ENCODE measurements around the gene PIP5KL1.

PIP5KL1 gene

DNA sequence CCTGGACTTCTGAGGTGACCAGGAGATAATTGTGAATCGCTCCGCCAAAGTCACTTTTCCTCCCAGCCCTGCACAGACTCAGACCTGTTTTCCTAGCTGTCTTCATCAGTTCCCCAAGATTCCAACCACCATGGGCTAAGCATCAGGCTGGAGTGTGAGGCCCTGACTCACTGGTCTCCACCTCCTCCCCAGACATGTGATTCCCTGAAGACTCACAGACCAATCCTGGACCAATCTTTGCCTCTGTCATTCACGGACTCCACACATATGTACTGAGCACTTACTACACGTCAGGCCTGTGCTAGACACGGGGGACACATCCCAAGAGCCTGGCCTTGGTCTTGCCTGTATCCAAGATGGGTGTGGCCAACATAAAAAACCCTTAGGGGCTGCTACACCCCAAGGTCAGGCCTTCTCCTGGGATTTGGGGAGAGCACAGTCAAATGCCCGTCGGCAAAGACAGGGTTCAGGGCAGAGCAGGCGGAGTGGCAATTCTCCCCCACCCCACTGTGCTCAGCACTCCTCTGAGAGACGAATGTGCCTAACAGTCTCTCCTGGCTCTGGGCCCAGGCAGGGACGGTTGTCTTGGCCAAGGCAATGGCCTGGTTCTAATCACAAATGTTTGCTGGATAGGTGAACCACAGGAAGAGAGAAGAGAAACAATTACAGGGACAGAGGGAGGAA, 38.3 kb upstream of the PIP5KL1 start:
- in situ Hi-C loops (cut with MboI; ENCODE audit: low sequenced_read_pairs), result no loop called here

DNA sequence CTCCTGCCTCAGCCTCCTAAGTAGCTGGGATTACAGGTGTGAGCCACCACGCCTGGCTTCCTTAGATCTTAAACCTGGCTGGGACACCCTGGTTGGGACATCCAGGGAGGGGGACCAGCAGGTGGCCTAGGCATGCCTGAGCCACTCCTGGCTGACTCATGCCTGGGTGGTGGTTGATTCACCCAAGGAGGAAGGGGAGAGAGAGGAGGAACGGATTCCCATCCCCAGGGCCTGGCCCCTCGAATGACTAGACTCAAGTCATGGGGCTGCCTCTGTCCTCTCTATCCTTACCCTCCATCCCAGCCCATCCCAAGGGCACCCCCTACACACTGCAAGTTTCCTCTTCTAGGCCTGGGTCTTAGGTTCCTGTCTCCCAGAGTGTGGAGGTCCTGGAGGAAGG, 37.5 kb upstream of the PIP5KL1 start:
- in situ Hi-C loops (cut with MboI; ENCODE audit: low sequenced_read_pairs), result no loop called here

DNA sequence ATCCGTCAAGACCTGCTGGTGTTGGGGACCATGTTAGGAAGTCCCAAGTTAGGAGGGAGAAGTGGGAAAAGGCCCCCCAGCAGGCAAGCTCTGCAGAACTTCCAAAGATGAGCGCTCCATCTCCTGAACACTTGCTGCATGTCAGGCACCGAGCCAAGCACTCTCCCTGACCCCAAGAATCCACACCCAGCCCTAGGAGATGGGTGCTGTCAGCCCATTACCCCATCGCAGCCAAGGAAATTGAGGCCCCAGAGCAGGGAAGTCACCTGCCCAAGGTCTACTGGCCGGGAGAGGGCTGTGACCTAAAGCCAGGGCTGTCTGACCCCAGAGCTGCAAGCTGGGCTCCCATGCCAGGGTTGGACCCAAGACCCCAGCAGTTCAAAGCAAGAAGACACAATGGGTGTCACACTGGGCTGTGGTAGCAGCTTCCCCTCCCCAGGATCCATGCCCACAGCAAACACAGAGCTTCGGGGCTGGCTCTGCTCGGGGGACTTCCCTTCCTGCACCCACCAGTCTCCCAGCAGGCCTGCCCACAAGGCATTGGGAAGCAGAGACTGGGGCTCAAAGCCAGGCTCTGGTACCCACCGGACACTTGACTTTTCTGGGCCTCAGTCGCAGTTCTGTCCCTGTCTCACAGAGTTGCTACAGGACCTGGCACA, 36.7 kb upstream of the PIP5KL1 start:
- in situ Hi-C loops (cut with MboI; ENCODE audit: low sequenced_read_pairs), result no loop called here

DNA sequence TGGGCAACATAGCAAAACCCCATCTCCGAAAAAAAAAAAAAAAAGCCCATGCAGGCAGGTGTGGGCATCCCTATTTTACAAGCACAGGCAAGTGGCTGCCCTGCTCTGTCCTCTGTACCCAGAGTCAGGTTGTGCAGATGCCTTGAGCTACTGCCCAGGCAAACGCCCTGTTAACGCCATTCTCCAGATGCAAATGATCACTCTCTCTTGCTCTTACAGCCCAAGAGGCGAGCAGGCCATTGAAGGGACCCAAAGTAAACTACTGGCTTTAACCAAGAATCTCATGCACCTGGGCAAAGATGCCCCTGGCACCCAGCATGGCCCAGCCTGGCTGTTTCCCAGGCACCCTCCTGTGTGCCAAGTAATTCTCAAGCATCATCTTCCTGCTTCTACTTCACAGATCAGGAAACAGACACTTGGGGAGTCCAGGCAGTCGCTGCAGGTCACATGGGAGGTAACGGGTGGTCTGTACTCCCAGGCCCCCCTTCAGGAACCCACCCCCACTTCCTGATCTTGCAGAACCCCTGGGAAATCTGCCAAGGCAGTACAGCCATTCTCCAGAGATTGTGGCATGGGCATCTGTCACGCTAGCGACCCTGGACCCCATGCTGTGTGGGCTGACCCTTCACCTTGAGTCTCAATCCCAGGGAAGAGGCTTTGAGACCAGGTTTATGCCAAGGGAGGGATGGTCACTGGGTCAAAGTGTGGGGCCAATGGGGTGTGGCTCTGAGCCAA, 36.0 kb upstream of the PIP5KL1 start:
- in situ Hi-C loops (cut with MboI; ENCODE audit: low sequenced_read_pairs), result no loop called here

DNA sequence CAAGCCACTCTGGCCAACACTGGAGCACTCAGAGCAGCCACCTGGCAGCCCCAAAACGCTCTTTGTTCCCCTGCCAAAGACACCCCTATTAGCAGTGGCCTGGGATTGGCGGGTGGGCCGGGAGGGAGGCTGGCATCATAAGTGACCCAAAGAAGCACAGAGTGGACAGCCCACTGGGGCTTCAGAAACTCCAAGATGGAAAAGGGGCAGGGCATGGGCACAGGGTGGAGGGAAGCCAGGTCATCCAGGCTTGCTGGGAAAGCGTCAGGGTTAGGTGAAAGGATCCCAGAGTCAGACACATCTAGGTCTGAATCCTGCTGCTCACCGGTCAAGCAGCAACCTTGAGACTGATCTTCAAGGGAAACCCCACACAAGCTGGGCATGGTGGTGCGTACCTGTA, 35.4 kb upstream of the PIP5KL1 start:
- in situ Hi-C loops (cut with MboI; ENCODE audit: low sequenced_read_pairs), result no loop called here

DNA sequence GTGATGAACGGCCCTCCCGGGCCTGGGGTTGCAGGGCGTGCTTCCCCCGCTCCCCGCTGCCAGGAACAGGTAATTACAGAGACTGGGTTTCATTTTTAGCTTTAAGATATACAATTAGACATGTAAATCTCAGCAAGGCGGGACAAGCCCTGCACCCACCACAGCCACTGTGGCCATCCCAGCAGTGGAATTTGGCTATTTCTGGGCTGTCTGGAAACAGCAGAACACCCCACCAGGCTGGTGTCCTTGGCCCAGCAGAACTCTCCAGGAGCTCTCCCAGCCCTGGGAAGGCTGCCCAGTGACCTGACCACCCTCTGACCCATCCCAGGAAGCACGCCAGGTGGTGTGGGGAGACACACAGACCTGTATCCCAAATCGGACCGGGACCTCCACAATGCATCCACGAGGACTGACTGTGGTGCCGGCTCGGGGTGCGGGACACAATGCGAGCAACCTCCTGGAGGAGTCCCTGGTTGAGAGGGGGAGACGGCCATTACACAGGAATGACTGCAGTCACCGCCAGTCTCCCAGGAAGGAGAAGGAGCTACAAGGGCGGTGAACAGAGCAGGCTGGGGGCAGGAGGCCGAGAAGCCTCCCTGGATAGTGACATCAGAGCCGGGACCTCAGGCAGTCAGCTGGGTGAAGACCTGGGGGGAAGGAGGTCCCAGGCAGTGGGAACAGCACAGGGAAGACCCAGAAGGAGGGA, 32.9 kb upstream of the PIP5KL1 start:
- in situ Hi-C loops (cut with MboI; ENCODE audit: low sequenced_read_pairs), result no loop called here

DNA sequence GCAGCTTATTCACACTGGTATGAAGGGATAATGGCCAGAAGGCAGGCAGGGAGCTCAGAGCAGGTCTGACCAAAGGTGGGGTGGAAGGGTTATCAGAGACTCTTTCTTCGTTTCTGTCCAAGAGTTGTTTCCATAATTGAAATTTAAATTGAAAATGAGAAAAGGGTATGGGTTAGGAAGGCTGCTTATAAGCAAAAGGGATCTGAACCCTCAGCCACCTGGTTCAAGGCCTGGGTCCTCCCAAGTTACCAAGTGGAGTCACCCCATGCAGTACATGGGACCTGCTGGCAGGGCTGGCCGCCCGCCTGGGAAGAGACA, 32.4 kb upstream of the PIP5KL1 start:
- in situ Hi-C loops (cut with MboI; ENCODE audit: low sequenced_read_pairs), result no loop called here

DNA sequence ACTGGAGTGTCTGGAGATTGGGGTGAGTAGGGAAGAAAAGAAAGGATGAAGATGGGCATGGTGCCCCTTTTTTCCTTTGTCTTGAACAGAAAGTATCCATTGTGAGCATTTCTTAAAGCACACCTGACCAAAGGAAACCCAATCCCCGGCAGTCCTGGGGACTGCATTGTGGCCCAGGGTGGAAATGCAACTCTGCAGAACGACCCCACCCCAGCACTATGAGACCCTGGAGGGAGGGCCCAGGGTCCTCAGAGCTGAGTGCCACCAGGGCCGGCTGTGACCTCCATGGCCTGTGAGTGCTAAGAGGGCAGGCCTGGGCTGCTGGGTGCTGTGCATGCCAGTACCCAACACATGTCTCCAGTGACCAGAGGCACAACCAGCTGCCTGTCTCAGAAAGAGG, 31.7 kb upstream of the PIP5KL1 start:
- in situ Hi-C loops (cut with MboI; ENCODE audit: low sequenced_read_pairs), result no loop called here

DNA sequence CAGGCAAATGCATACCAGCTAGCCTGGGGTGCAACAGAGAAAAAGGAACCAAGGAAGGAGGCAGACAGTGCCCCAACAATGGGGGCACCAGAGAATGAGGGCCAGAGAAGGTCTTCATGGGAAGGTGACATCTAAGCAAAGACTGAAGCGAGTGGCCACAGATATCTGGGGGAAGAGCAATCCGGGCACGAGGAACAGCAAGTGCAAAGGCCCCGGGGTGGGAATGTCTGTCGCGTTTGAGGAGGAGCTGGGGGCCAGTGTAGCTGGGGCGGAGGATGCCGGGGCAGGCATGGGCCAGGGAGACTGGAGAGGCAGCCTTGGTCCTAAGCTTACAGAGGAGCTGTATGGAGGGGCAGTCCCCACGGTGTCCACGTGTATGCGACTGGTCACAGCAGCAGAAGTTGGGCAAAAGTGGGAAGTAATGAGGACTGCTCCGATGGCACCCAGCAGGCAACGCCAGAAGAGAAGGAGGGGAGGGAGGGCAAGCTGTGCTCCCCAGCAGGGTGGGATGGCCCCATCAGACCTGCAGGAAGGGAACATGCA, 31.1 kb upstream of the PIP5KL1 start:
- in situ Hi-C loops (cut with MboI; ENCODE audit: low sequenced_read_pairs), result no loop called here

DNA sequence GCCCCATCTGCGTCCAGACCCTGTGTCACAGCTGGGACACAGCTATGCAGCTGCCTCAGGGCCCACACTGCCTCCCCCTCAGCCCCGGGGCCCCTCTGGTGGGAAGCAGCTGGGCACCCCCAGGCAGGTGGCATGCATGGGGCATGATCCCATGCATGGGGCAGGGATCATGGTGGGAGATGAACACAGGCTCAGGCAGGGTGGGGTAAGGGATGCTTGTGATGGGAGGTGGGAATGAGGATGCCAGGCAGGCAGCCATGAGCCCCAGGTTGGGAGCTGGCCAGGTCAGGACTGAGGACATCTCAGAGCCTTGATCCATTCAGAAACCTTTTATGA, 30.5 kb upstream of the PIP5KL1 start:
- in situ Hi-C loops (cut with MboI; ENCODE audit: low sequenced_read_pairs), result no loop called here

DNA sequence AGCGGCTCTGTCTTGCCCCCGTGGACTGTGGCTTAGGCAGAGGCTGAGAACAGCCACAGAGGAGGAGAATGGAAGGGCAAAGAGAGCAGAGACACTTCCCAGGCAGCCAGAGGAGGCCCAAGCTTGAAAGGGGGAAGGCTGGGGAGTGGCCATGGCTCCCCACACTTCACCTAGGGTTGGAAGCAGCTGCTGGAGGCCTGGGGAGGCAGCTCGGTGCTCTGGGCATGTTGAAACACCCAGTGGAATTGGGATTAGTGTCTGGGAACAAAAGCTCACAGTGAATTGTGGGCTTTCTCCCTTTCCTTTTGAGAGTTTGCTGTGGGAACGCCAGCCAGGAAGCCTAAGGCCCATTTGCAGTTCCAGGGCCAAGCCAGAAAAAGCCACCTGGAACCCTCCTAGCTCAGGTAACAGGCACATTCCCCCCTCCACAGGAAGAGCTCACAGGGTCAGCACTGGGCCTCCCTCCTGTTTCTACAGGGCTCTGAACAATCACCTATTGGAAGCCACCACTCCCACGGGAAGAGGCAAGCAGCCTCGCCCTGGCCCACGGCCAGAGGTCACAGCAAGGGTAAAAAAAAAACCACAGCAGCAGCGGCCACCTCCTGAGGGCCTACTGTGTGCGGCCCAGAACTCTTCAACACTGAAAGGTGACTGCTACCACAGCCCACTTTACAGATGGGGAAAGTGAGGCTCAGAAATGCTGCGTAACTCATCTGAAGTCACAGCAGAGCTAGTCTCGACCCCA, 30.0 kb upstream of the PIP5KL1 start:
- in situ Hi-C loops (cut with MboI; ENCODE audit: low sequenced_read_pairs), result no loop called here

DNA sequence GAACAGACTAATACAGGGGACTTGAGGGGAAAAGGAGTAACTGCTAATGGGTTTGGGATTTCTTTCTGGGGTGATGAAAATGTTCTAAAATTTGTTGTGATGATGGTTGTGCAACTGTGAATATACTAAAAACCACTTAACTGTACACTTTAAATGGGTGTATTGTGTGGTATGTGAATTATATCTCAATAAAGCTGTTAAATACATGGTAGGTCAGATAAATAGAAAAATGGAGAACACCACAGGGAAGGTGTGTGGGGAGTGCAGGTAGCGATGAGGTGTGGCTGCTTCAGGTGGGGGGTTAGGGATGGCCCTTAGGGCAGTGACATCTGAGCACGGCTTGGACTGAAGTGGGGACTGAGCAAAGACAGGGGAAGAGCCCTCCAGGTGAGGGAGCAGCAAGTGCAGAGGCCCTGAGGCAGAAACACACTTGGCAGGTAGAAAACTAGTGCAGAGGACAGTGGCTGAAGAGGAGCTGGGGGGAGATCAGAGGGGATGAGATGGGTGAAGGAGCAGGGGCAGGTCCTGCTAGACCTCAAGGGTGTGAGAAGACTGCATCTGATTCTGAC, 29.3 kb upstream of the PIP5KL1 start:
- in situ Hi-C loops (cut with MboI; ENCODE audit: low sequenced_read_pairs), result loop anchor here (5.0 kb wide), 1 partner anchor 72 kb away; no protein-coding TSS in a partner anchor

DNA sequence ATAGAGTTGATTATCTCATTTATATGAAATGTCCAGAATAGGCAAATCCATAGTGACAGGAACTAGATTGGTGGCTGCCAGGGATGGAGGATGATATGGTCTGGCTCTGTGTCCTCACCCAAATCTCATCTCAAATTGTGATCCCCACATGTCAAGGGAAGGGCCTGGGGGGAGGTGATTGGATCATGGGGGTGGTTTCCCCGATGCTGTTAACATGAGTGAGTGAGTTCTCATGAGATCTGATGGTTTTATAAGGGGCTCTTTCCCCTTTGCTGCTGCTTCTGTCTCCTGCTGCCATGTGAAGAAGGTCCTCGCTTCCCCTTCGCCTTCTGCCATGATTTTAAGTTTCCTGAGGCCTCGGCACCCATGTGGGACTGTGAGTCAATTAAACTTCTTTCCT, 28.8 kb upstream of the PIP5KL1 start:
- in situ Hi-C loops (cut with MboI; ENCODE audit: low sequenced_read_pairs), result loop anchor here (5.0 kb wide), 1 partner anchor 73 kb away; no protein-coding TSS in a partner anchor

DNA sequence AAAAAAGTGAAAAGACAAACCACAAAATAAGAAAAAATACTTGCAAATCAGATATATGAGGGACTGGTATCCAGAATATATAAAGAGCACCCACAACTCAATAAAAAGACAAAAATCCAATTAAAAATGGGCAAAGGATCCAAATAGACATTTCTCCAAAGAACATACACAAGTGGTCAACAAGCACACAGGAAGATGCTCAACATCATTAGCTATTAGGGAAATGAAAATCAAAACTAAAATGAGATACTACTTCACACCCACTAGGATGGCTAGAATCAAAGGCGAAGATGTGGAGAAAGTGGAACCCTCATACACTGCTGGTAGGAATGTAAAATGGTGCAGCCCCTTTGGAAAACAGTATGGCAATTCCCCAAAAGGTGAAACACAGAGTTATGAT, 28.2 kb upstream of the PIP5KL1 start:
- in situ Hi-C loops (cut with MboI; ENCODE audit: low sequenced_read_pairs), result loop anchor here (5.0 kb wide), 1 partner anchor 74 kb away; no protein-coding TSS in a partner anchor

DNA sequence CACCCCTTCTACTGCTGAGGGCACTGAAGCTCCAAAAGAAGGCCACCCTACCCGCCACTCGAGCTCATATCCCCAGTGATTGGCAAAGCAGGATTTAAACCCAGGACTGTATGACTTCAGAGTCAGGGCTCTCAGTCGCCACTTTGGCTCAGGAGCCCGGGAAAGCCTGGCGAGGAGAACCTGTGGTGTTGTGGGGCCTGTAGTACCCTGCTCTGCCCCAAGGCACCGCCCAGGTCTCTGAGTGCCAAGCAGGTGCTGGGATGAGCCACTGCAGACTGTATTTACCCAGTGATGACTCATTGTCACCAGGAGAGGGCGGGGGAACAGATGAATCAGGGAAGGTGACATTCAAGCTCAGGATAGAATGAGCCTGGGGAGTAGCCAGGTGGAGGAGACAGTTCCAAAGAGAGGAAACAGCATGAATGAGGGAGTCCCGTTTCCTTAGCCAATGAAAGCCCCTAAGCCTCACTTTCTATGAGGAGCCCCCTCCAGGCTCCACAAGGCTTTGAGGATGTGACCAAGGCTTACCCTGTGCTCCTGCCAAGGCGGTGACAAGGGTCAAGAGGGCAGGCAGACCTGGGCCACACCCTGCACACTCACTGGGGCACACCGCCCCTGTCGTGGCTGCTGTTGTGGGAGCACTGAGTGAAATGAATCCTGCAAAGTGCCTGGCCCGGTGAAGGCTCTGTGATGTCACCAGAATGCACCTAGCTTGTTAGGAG, 24.9 kb upstream of the PIP5KL1 start:
- in situ Hi-C loops (cut with MboI; ENCODE audit: low sequenced_read_pairs), result loop anchor here (5.0 kb wide), 1 partner anchor 77 kb away; no protein-coding TSS in a partner anchor

DNA sequence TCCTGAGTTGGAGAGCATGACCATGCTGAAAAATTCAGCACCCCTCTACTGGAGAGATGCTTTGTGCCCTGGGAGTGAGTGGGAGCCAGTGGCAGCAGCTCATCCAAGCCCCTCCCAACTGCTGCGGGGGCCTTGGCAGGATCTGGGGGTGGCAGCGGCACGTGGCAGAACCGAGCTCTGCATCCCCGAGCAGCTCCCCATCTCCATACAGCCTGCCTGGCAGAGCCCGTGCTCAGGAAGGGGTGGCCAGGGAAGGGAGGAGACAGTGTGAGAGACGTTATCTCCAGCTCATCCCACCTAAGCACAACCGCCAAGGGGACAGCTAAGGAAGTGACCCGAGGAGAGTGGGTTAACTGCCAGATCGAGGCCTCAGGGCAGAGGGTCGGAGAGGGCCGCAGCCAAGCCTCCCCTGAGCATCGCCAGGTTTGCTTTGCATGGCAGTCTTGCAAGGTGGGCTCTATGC, 24.3 kb upstream of the PIP5KL1 start:
- in situ Hi-C loops (cut with MboI; ENCODE audit: low sequenced_read_pairs), result loop anchor here (5.0 kb wide), 1 partner anchor 77 kb away; no protein-coding TSS in a partner anchor

DNA sequence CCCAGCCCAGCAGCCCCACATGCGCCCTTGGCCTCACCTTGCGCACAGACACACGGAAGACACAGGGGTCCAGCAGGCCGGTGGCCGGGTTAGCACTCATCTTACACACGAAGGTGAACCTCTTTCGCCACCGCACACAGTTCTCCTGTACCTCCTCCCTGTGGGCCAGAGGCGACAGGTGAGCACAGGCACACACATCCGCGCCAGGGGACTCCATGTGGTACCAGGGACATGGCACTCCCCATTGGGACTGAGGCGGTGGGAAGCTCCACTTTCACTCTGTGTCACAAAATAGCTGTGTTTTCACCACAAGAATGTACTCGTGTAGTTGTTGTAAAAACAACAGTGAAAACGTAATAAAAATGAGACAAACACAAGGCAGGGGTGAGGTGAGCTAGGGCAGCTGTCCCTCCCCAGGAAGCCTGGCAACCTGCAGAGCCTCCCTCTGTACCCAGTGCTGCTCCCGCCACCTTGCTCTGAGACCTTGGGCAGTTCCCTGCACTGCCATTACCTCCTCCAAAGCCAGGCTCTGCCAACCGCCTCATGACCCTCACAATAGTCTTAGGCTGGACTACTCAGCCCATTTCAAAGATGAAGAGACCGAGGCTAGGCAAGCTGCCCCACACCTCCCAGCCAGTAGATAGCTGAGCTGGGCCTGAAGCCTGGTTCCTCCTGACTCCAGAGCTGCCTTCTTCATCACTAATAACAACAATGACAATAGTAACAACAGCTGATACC, 23.4 kb upstream of the PIP5KL1 start:
- in situ Hi-C loops (cut with MboI; ENCODE audit: low sequenced_read_pairs), result no loop called here

DNA sequence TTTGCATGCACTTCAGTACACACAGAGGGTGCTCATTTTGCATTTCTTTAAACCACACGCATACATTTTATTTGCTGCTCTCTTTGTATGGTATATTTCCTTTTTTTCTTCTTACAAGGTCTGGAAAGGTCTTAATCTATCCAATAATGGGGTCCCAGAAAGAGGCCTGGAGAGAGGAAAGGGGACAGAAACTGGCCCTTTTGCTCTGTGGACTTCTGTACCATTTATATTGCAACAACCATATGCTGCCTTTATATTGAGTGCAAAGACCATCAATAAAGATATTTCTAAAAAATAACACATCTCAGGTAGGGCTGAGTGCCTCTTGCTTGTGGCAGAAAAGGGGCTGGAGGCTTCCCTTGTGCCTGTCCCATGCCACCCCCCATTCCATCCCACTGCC, 22.6 kb upstream of the PIP5KL1 start:
- in situ Hi-C loops (cut with MboI; ENCODE audit: low sequenced_read_pairs), result no loop called here
